Calu3 (cell line): ENCODE measurements around the gene HESX1. TPM values are rescaled to one million over a fixed set of nuclear protein-coding genes. Genes with fewer than 3 reads are reported as not detected.

Source experiments
- BruUV-seq: library from RNA; stranded (reverse); fragments of 400-500 nt; replicated peaks from 2 replicates; lab custom pipeline; 2021; lab: Mats Ljungman, UMichigan
- CTCF ChIA-PET: fragments of 300-600 bp; sonication (Branson Sonifier 250); formaldehyde crosslinking; loops from one replicate; lab custom pipeline; 2022; ENCODE audit warnings: antibody characterized with exemption; lab: Charles Lee
- DNase-seq: peaks from one replicate; pipeline ENCODE4 v3.0.0; 2022
- H3K27ac Mint-ChIP-seq: one replicate; pipeline ENCODE4 v1.8.0; 2022; ENCODE audit warnings: mixed read lengths; ENCODE audit not compliant: unreplicated experiment
- H3K27me3 Mint-ChIP-seq: one replicate; pipeline ENCODE4 v1.8.0; 2022; ENCODE audit warnings: mixed read lengths; ENCODE audit not compliant: unreplicated experiment
- H3K36me3 Mint-ChIP-seq: one replicate; pipeline ENCODE4 v1.8.0; 2022; ENCODE audit warnings: mild to moderate bottlenecking, moderate library complexity, mixed read lengths; ENCODE audit not compliant: insufficient read depth, unreplicated experiment
- H3K4me1 Mint-ChIP-seq: one replicate; pipeline ENCODE4 v1.8.0; 2022; ENCODE audit warnings: mild to moderate bottlenecking, low read depth, mixed read lengths; ENCODE audit not compliant: unreplicated experiment
- H3K4me3 Mint-ChIP-seq: one replicate; pipeline ENCODE4 v1.8.0; 2022; ENCODE audit warnings: mild to moderate bottlenecking, low read depth, moderate library complexity, mixed read lengths; ENCODE audit not compliant: unreplicated experiment
- H3K9me3 Mint-ChIP-seq: one replicate; pipeline ENCODE4 v1.8.0; 2022; ENCODE audit warnings: low read depth, mixed read lengths; ENCODE audit not compliant: unreplicated experiment
- CTCF ChIP-seq: fragments of 200-600 bp; IDR thresholded peaks from one replicate; pipeline ENCODE4 v1.8.0; 2022; ENCODE audit warnings: antibody characterized with exemption; ENCODE audit not compliant: unreplicated experiment
- intact Hi-C: fragments of 100-400 bp; cut with micrococcal nuclease; formaldehyde crosslinking; loops from one replicate; pipeline ENCODE4 v1.10.0; 2022; ENCODE audit not compliant: unreplicated experiment
- total RNA-seq: library from RNA; stranded (reverse); gene quantifications from 2 replicates; pipeline ENCODE4 v1.2.3, GENCODE V29; 2022

The HESX1 gene
- total RNA-seq, 1 experiment from 2014 or later: 0.78 TPM

GRCh38 chr3:57151021-57151449, 48.7 kb downstream of the HESX1 start:
- intact Hi-C loops: no loop called here
- CTCF ChIA-PET: no interaction called here
- Mint-ChIP-seq H3K27me3 (no peaks in the 10 kb centered on the region), H3K27ac (no peak overlapping the region), H3K4me3 (no peak overlapping the region), H3K36me3 (no peaks in the 10 kb centered on the region), H3K4me1 (no peaks in the 10 kb centered on the region), H3K9me3 (no peaks in the 10 kb centered on the region)
- no TSS peak for BruUV-seq
- no peak for TF ChIP-seq CTCF
- no peak for DNase-seq

GRCh38 chr3:57150113-57150581, 49.6 kb downstream of the HESX1 start:
- Mint-ChIP-seq H3K4me1 (no peaks in the 10 kb centered on the region), H3K9me3 (no peaks in the 10 kb centered on the region), H3K27me3 (no peaks in the 10 kb centered on the region), H3K36me3 (no peaks in the 10 kb centered on the region), H3K27ac (no peak overlapping the region), H3K4me3 (no peak overlapping the region)
- intact Hi-C loops: no loop called here
- no TSS peak for BruUV-seq
- TF ChIP-seq CTCF: no peak
- no peak for DNase-seq
- CTCF ChIA-PET: no interaction called here

Other genes starting within 250 kb of the HESX1 start
- 0.47 and 0.64 TPM in 2 replicates for gene SPATA12, start 139.3 kb downstream of the HESX1 start, total RNA-seq
- gene IL17RD, start 34.6 kb downstream of the HESX1 start, total RNA-seq: 2.0 and 2.2 TPM in 2 replicates
- gene APPL1, start 27.8 kb upstream of the HESX1 start, total RNA-seq: 26.1 and 31.9 TPM in 2 replicates
- 0.12 and 0.40 TPM in 2 replicates for gene ASB14, start 92.7 kb upstream of the HESX1 start, total RNA-seq